HL-60 (cell line): ENCODE data around the gene RASSF7.

Experiments
- DNase-seq, 2 experiments: peaks; one replicate each; pipeline ENCODE4 v3.0.0-alpha.2; 2010 to 2020; ENCODE audit warnings: low read depth in 1 of 2, low spot score in 1 of 2
- H3K27ac ChIP-seq: fragments of 250-450 bp; sonication (Bioruptor Pico); replicated peaks from 2 replicates; pipeline ENCODE4 v1.5.1; 2020; ENCODE audit warnings: mild to moderate bottlenecking, moderate library complexity
- H3K27me3 ChIP-seq: fragments of 250-450 bp; sonication (Bioruptor Pico); 2 replicates; pipeline ENCODE4 v1.5.1; 2021; ENCODE audit warnings: mild to moderate bottlenecking, moderate library complexity; ENCODE audit not compliant: insufficient read depth, poor library complexity, severe bottlenecking
- H3K4me3 ChIP-seq: replicated peaks from 2 replicates; pipeline ENCODE4 v1.5.1; 2011; ENCODE audit warnings: mild to moderate bottlenecking, control low read depth, low read length; ENCODE audit not compliant: insufficient read depth
- CTCF ChIP-seq: IDR thresholded peaks from one replicate; pipeline ENCODE4 v1.5.1; 2011; ENCODE audit warnings: low read length, control low read depth, inconsistent platforms; ENCODE audit not compliant: insufficient read depth
- GABPA ChIP-seq: IDR thresholded peaks from 2 replicates; pipeline ENCODE4 v1.6.1; 2012; ENCODE audit warnings: low read depth
- POLR2AphosphoS5 ChIP-seq: IDR thresholded peaks from 2 replicates; pipeline ENCODE4 v1.6.1; 2012; ENCODE audit warnings: low read depth
- REST ChIP-seq: IDR thresholded peaks from 2 replicates; pipeline ENCODE4 v1.6.1; 2012; ENCODE audit warnings: low read depth; ENCODE audit not compliant: insufficient replicate concordance
- SPI1 ChIP-seq: IDR thresholded peaks from 2 replicates; pipeline ENCODE4 v1.6.1; 2012; ENCODE audit warnings: low read depth, mild to moderate bottlenecking, borderline replicate concordance

Gene RASSF7

GRCh38 chr11:535519-536454 is 25.0 kb upstream of the RASSF7 start, which contains the start of gene HRAS:
Gene HRAS, minus strand, starts transcription at chr11:535576.
- H3K27ac ChIP-seq = peak within 1 kb of the TSS; percentile 57
- no peaks in the 10 kb centered on the region for H3K27me3 ChIP-seq
- DNase-seq = peak; percentile 88 to 91
- peak within 1 kb of the TSS; percentile 84 for H3K4me3 ChIP-seq
- TF ChIP-seq CTCF (no peak), REST (no peak), POLR2AphosphoS5 (peak; percentile 15; the same call in 1 of the 2 replicates), SPI1 (no peak), GABPA (peak; percentile 71)

- Histone ChIP-seq H3K27me3 (no peaks in the 10 kb centered on the region), H3K27ac (peak within 1 kb of the TSS; percentile 57), H3K4me3 (peak within 1 kb of the TSS; percentile 12; the same call in 1 of the 2 replicates)
- TF ChIP-seq SPI1 = no peak
- no peak for TF ChIP-seq REST
- no peak for TF ChIP-seq GABPA
- TF ChIP-seq POLR2AphosphoS5 = no peak
- TF ChIP-seq CTCF = no peak
- DNase-seq = peak; percentile 80 to 82
These were observed 23.7 kb upstream of the RASSF7 start, which contains the start of gene LRRC56 for GRCh38 chr11:536841-537621. Gene LRRC56, plus strand, starts transcription at chr11:537527. Its CDS starts 3,158 bp downstream, at chr11:540685.

GRCh38 chr11:537622-538430 is 22.9 kb upstream of the RASSF7 start:
- no peak for DNase-seq
- H3K27me3 ChIP-seq = no peaks in the 10 kb centered on the region
- TF ChIP-seq REST = no peak
- no peak for TF ChIP-seq POLR2AphosphoS5
- TF ChIP-seq SPI1 = no peak
- TF ChIP-seq GABPA = no peak
- no peak for TF ChIP-seq CTCF
- peak overlapping the region; percentile 33 for H3K27ac ChIP-seq
- H3K4me3 ChIP-seq = 0 out of 2 replicates have a peak overlapping the region, but pooled peaks have one; percentile 12
